ENCODE data around the gene LCA5. TPM values are rescaled to one million over a fixed set of nuclear protein-coding genes. Genes with fewer than 3 reads are reported as not detected.
A peak's percentile ranks its signal among the peaks of the same experiment; 100 is the strongest.

LCA5 gene
- total and polyA plus RNA-seq, 7 donors = 0.23 to 10.7 (median 5.0) TPM

GRCh38 chr6:79548304-79548703 lies 11.1 kb upstream of the LCA5 start:
- H3K27ac ChIP-seq = no peak overlapping the region
- no peaks in the 10 kb centered on the region for H3K9me3 ChIP-seq
- H3K4me1 ChIP-seq = peaks cover 0 to 30% (median 27%) of the 10 kb centered on the region in 4 donors
- DNase-seq = no peak
- 92 to 95% methylated on average over 5 of the region's 5 CpGs for WGBS, 2 donors
- no peak for TF ChIP-seq EP300 (IDR thresholded peaks at IDR 0.05)
- TF ChIP-seq POLR2A (IDR thresholded peaks at IDR 0.05) = no peak
- TF ChIP-seq POLR2AphosphoS5 (IDR thresholded peaks at IDR 0.05) = no peak
- no peak for TF ChIP-seq CTCF (IDR thresholded peaks at IDR 0.05)
- intact Hi-C loops (cut with DNase I) = no loop called here
- no peaks in the 10 kb centered on the region for H3K27me3 ChIP-seq
- H3K4me3 ChIP-seq = no peak overlapping the region
- H3K36me3 ChIP-seq = peaks cover 0 to 12% (median 0%) of the 10 kb centered on the region in 4 donors

GRCh38 chr6:79546186-79546585 lies 9.0 kb upstream of the LCA5 start:
- H3K27me3 ChIP-seq = no peaks in the 10 kb centered on the region
- H3K4me3 ChIP-seq = no peak overlapping the region
- H3K27ac ChIP-seq = peak overlapping the region; percentile 74 to 85 (median 78)
- 66 to 83% methylated on average over 3 of the region's 3 CpGs for WGBS, 2 donors
- TF ChIP-seq POLR2A (IDR thresholded peaks at IDR 0.05) (no peak), EP300 (IDR thresholded peaks at IDR 0.05) (no peak), CTCF (IDR thresholded peaks at IDR 0.05) (no peak), POLR2AphosphoS5 (IDR thresholded peaks at IDR 0.05) (peak in 1 of 4 donors; percentile 18)
- DNase-seq = no peak
- peaks cover 0 to 30% (median 27%) of the 10 kb centered on the region in 4 donors for H3K4me1 ChIP-seq
- intact Hi-C loops (cut with DNase I) = no loop called here
- peaks cover 0 to 12% (median 0%) of the 10 kb centered on the region in 4 donors for H3K36me3 ChIP-seq
- H3K9me3 ChIP-seq = no peaks in the 10 kb centered on the region

- Histone ChIP-seq H3K27ac (peak overlapping the region; percentile 74 to 85 (median 78)), H3K36me3 (peaks cover 0 to under 1% (median 0%) of the 10 kb centered on the region in 4 donors), H3K27me3 (no peaks in the 10 kb centered on the region), H3K4me1 (peaks cover 0 to 30% (median 27%) of the 10 kb centered on the region in 4 donors), H3K4me3 (peak overlapping the region in 3 of 4 donors; percentile 11 to 26 (median 22)), H3K9me3 (no peaks in the 10 kb centered on the region)
- TF ChIP-seq CTCF (IDR thresholded peaks at IDR 0.05) = peak; percentile 48 to 77 (median 53)
- peak in 3 of 4 donors; percentile 65 to 83 (median 68) for TF ChIP-seq POLR2AphosphoS5 (IDR thresholded peaks at IDR 0.05)
- peak in 2 of 4 donors; percentile 2 to 28 for TF ChIP-seq EP300 (IDR thresholded peaks at IDR 0.05)
- TF ChIP-seq POLR2A (IDR thresholded peaks at IDR 0.05) = no peak
- DNase-seq = peak; percentile 88
- intact Hi-C loops (cut with DNase I) = no loop called here
- WGBS, 2 donors = 6 to 16% methylated on average over 7 of the region's 7 CpGs
Observed at GRCh38 chr6:79544939-79545450, 7.8 kb upstream of the LCA5 start.

GRCh38 chr6:79544299-79544927 lies 7.2 kb upstream of the LCA5 start:
- DNase-seq = no peak
- Histone ChIP-seq H3K4me1 (peaks cover 0 to 30% (median 29%) of the 10 kb centered on the region in 4 donors), H3K4me3 (peak overlapping the region in 3 of 4 donors; percentile 11 to 26 (median 22)), H3K36me3 (no peaks in the 10 kb centered on the region), H3K27ac (peak overlapping the region; percentile 74 to 85 (median 78)), H3K9me3 (no peaks in the 10 kb centered on the region), H3K27me3 (no peaks in the 10 kb centered on the region)
- intact Hi-C loops (cut with DNase I) = no loop called here
- TF ChIP-seq POLR2AphosphoS5 (IDR thresholded peaks at IDR 0.05) = no peak
- no peak for TF ChIP-seq CTCF (IDR thresholded peaks at IDR 0.05)
- 67 to 81% methylated on average over 2 of the region's 2 CpGs for WGBS, 2 donors
